Measurements from ENCODE around the gene MBTD1. TPM values are rescaled to one million over a fixed set of nuclear protein-coding genes. Genes with fewer than 3 reads are reported as not detected.

The MBTD1 gene
- total RNA-seq, 6 donors from 2014 or later = 9.6 to 37.7 (median 14.1) TPM

- H3K36me3 ChIP-seq = no peaks in the 10 kb centered on the region
- no peaks in the 10 kb centered on the region for H3K9me3 ChIP-seq
- H3K27ac ChIP-seq = peak overlapping the region in 2 of 4 donors; percentile 10 to 20
- no peak overlapping the region for H3K4me3 ChIP-seq
- peaks cover 0 to 10% (median 7%) of the 10 kb centered on the region in 4 donors for H3K4me1 ChIP-seq
- TF ChIP-seq EP300 (IDR thresholded peaks at IDR 0.05) (no peak), POLR2AphosphoS5 (IDR thresholded peaks at IDR 0.05) (no peak), POLR2A (IDR thresholded peaks at IDR 0.05) (no peak), CTCF (IDR thresholded peaks at IDR 0.05) (no peak)
- H3K27me3 ChIP-seq = no peaks in the 10 kb centered on the region
- DNase-seq (no peak), ATAC-seq (ENCODE audit: low FRiP score in 2 of 2) (no peak)
- WGBS, 2 donors = 79 to 83% methylated on average over 2 of the region's 2 CpGs
Measured at GRCh38 chr17:51133365-51133764, 126.5 kb downstream of the MBTD1 start.

- ATAC-seq (ENCODE audit: low FRiP score in 2 of 2) (no peak), DNase-seq (no peak)
- Histone ChIP-seq H3K4me1 (peaks cover 0 to 10% (median 7%) of the 10 kb centered on the region in 4 donors), H3K27me3 (no peaks in the 10 kb centered on the region), H3K27ac (peak overlapping the region in 3 of 4 donors; percentile 7 to 20 (median 10)), H3K4me3 (no peak overlapping the region), H3K9me3 (no peaks in the 10 kb centered on the region), H3K36me3 (no peaks in the 10 kb centered on the region)
- TF ChIP-seq CTCF (IDR thresholded peaks at IDR 0.05) = no peak
Measured at GRCh38 chr17:51132964-51133319, 126.9 kb downstream of the MBTD1 start.

- H3K4me1 ChIP-seq = peaks cover 8 to 17% (median 13%) of the 10 kb centered on the region in 4 donors
- TF ChIP-seq POLR2A (IDR thresholded peaks at IDR 0.05) (no peak), EP300 (IDR thresholded peaks at IDR 0.05) (no peak), CTCF (IDR thresholded peaks at IDR 0.05) (no peak), POLR2AphosphoS5 (IDR thresholded peaks at IDR 0.05) (no peak)
- no peak overlapping the region for H3K4me3 ChIP-seq
- no peak overlapping the region for H3K27ac ChIP-seq
- 52 to 60% methylated on average over 3 of the region's 3 CpGs for WGBS, 2 donors
- no peak for DNase-seq
- peak in 1 of 2 donors; percentile 61 for ATAC-seq (ENCODE audit: low FRiP score in 2 of 2)
- no peaks in the 10 kb centered on the region for H3K27me3 ChIP-seq
- H3K36me3 ChIP-seq = no peaks in the 10 kb centered on the region
- no peaks in the 10 kb centered on the region for H3K9me3 ChIP-seq
Measured at GRCh38 chr17:51128076-51128475, 131.8 kb downstream of the MBTD1 start.

Other genes with a start within 250 kb of the MBTD1 start
- 100 to 1,000 TPM in 5 of 6 donors, 10 to 100 TPM in 1; 87.5 to 233 (median 152) TPM for gene SPAG9, start 139.2 kb downstream of the MBTD1 start, total RNA-seq
- gene NME1, start 106.5 kb downstream of the MBTD1 start, total RNA-seq = 10 to 100 TPM in 5 of 6 donors, 1 to 10 TPM in 1; 4.2 to 54.4 (median 28.9) TPM
- gene NME2, start 93.6 kb downstream of the MBTD1 start, total RNA-seq = 100 to 1,000 TPM; 103 to 416 (median 230) TPM
- gene UTP18, start 497 bp upstream of the MBTD1 start, total RNA-seq = 10 to 100 TPM; 18.9 to 40.0 (median 33.3) TPM

Data from upper lobe of left lung (tissue), 6 donors.